ENCODE data around the gene ABCA2.

GRCh38 chr9:136995362-136995761 lies 32.7 kb downstream of the ABCA2 start:
- TF ChIP-seq CTCF (IDR thresholded peaks at IDR 0.05) = no peak
- no peak for TF ChIP-seq ATF6 (CRISPR knock-in tag; IDR thresholded peaks at IDR 0.05)
